Loucy (cell line): Measurements from ENCODE around the gene ITGA2.

Experiments used
- H2AFZ ChIP-seq: fragments of 200-600 bp; sonication (generic); 2 replicates; pipeline ENCODE4 v1.6.0; 2016; ENCODE audit warnings: antibody characterized with exemption, mild to moderate bottlenecking, low read length, moderate library complexity
- H3F3A ChIP-seq: fragments of 200-600 bp; 2 replicates; pipeline ENCODE4 v1.6.0; 2016; ENCODE audit warnings: antibody characterized with exemption, low read depth, mild to moderate bottlenecking
- H3K27me3 ChIP-seq: fragments of 200-600 bp; sonication (generic); 2 replicates; pipeline ENCODE4 v1.6.1; 2014; ENCODE audit warnings: low read length, mild to moderate bottlenecking; ENCODE audit not compliant: insufficient read depth, poor library complexity, severe bottlenecking
- H3K36me3 ChIP-seq: fragments of 200-600 bp; sonication (generic); 2 replicates; pipeline ENCODE4 v1.6.1; 2016; ENCODE audit warnings: low read length; ENCODE audit not compliant: insufficient read depth
- H3K4me1 ChIP-seq: fragments of 200-600 bp; sonication (generic); 2 replicates; pipeline ENCODE4 v1.5.1; 2014; ENCODE audit warnings: low read length, mild to moderate bottlenecking; ENCODE audit not compliant: insufficient read depth, poor library complexity, severe bottlenecking
- H3K4me2 ChIP-seq: fragments of 200-600 bp; sonication (generic); 2 replicates; pipeline ENCODE4 v1.6.0; 2014; ENCODE audit warnings: antibody characterized with exemption, low read length, low read depth, mild to moderate bottlenecking; ENCODE audit not compliant: poor library complexity, severe bottlenecking
- H3K4me3 ChIP-seq: fragments of 200-600 bp; sonication (generic); 2 replicates; pipeline ENCODE4 v1.5.1; 2014; ENCODE audit warnings: low read length, mild to moderate bottlenecking, mixed read lengths; ENCODE audit not compliant: poor library complexity, severe bottlenecking
- H3K79me2 ChIP-seq: fragments of 200-600 bp; sonication (generic); 2 replicates; pipeline ENCODE4 v1.6.1; 2014; ENCODE audit warnings: low read length; ENCODE audit not compliant: insufficient read depth
- H3K9ac ChIP-seq: fragments of 200-600 bp; sonication (generic); 2 replicates; pipeline ENCODE4 v1.6.0; 2014; ENCODE audit warnings: mild to moderate bottlenecking, low read depth, low read length, moderate library complexity; ENCODE audit not compliant: poor library complexity, severe bottlenecking
- H3K9me2 ChIP-seq: fragments of 200-600 bp; sonication (generic); replicated peaks from 2 replicates; pipeline ENCODE4 v1.6.1; 2016; ENCODE audit warnings: low read depth, low read length, mixed read lengths
- H3K9me3 ChIP-seq: fragments of 200-600 bp; sonication (generic); 2 replicates; pipeline ENCODE4 v1.6.1; 2014; ENCODE audit warnings: mild to moderate bottlenecking, antibody characterized with exemption, low read length, low read depth; ENCODE audit not compliant: insufficient read depth
- H4K20me1 ChIP-seq: fragments of 200-600 bp; sonication (generic); 2 replicates; pipeline ENCODE4 v1.6.0; 2014; ENCODE audit warnings: antibody characterized with exemption, low read length, mild to moderate bottlenecking; ENCODE audit not compliant: insufficient read depth, poor library complexity, severe bottlenecking
- CTCF ChIP-seq: fragments of 200-600 bp; sonication (generic); conservative IDR thresholded peaks from 2 replicates; pipeline ENCODE4 v1.5.1; 2014; ENCODE audit warnings: mild to moderate bottlenecking, antibody characterized with exemption, low read length
- EZH2phosphoT487 ChIP-seq: fragments of 200-600 bp; IDR thresholded peaks from 2 replicates; pipeline ENCODE4 v1.6.1; 2018; ENCODE audit warnings: antibody characterized with exemption, mild to moderate bottlenecking, moderate library complexity, borderline replicate concordance

The ITGA2 gene

GRCh38 chr5:52990528-52990925 is 1.4 kb downstream of the ITGA2 start:
- Histone ChIP-seq H3K36me3 (no peaks in the 10 kb centered on the region), H2AFZ (no peak overlapping the region), H3K9me3 (no peaks in the 10 kb centered on the region), H3K9ac (peak overlapping the region; percentile 66), H3K9me2 (no peaks in the 10 kb centered on the region), H3K4me3 (peak overlapping the region; percentile 84), H3K4me1 (peaks cover 27% of the 10 kb centered on the region), H3K4me2 (peak overlapping the region; percentile 83), H3K27me3 (no peaks in the 10 kb centered on the region), H3K79me2 (no peaks in the 10 kb centered on the region), H4K20me1 (no peaks in the 10 kb centered on the region), H3F3A (no peaks in the 10 kb centered on the region; the same call in 1 of the 2 replicates)
- TF ChIP-seq CTCF, result no peak
- no peak for TF ChIP-seq EZH2phosphoT487

DNA sequence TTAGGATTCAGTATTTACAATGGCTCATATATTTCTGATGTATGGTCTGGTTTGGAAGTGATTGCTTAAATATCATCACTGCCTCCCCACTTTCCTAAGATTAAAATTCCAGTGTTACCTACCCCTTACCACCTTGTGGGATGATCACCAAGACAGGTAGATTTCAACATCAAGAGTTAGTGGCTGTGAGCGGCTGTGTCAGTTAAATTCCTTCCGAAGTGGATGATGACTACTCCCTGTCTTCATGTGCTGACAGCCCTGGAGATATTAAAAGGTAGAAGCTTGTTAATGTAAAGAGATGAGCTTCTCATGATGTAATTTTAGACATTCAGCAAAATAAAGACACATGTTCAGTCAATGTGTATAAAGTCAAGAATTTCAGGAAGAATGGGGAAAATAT is 4.2 kb downstream of the ITGA2 start:
- Histone ChIP-seq H4K20me1 (no peaks in the 10 kb centered on the region), H3K36me3 (no peaks in the 10 kb centered on the region), H3K9me3 (no peaks in the 10 kb centered on the region), H3F3A (no peaks in the 10 kb centered on the region), H3K4me3 (no peak overlapping the region), H3K4me2 (no peak overlapping the region), H2AFZ (no peak overlapping the region), H3K9me2 (no peaks in the 10 kb centered on the region), H3K9ac (no peak overlapping the region), H3K79me2 (no peaks in the 10 kb centered on the region), H3K4me1 (peaks cover 16% of the 10 kb centered on the region), H3K27me3 (no peaks in the 10 kb centered on the region)
- TF ChIP-seq EZH2phosphoT487 (no peak), CTCF (no peak)

DNA sequence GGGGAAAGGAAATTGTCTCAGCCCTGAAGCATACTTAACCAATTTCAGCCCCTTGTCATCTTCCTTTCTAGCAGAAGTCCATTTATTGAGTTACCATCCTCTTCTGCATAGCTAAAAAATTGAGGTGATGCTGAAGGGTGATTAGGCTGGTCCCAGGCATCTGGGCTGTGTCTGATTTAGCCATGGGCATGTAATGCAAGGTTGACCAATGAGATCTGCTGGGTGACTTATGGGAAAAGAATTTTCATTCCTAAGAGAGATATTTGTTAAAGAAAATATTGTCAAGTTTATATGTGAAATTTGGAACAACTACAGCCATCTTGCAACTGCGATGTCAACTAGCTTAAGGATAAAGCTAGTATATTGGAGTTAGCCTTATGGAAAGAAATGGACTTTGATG is 5.1 kb downstream of the ITGA2 start:
- Histone ChIP-seq H3K79me2 (no peaks in the 10 kb centered on the region), H3K36me3 (no peaks in the 10 kb centered on the region), H3K4me3 (no peak overlapping the region), H3K4me2 (no peak overlapping the region), H2AFZ (no peak overlapping the region), H3K4me1 (peaks cover 11% of the 10 kb centered on the region), H3K9me2 (no peaks in the 10 kb centered on the region), H3K27me3 (no peaks in the 10 kb centered on the region), H3F3A (no peaks in the 10 kb centered on the region), H3K9ac (no peak overlapping the region), H4K20me1 (no peaks in the 10 kb centered on the region), H3K9me3 (no peaks in the 10 kb centered on the region)
- TF ChIP-seq CTCF, result no peak
